Right hindlimb (tissue), 1 donor: ENCODE data around the gene CCDC70.
"Not testable (repeated sequence)": the region's sequence is repeated elsewhere in the genome, so short reads cannot be mapped to it uniquely, and the experiment has no call there.

Experiments
- DNase-seq: peaks from one replicate; pipeline ENCODE4 v3.0.0-alpha.2; 2018

The CCDC70 gene

GRCh38 chr13:51865838-51866237 is 4.1 kb downstream of the CCDC70 start:
- no peak for DNase-seq

- no peak for DNase-seq
Measured at GRCh38 chr13:51867062-51867461, 5.3 kb downstream of the CCDC70 start.

- no peak for DNase-seq
Measured at GRCh38 chr13:51869916-51870315, 8.1 kb downstream of the CCDC70 start.

GRCh38 chr13:51870616-51871015 is 8.8 kb downstream of the CCDC70 start:
- DNase-seq: no peak

GRCh38 chr13:51873117-51873798 is 11.5 kb downstream of the CCDC70 start:
- no peak for DNase-seq

- DNase-seq: no peak
Measured at GRCh38 chr13:51873837-51874236, 12.1 kb downstream of the CCDC70 start.

- no peak for DNase-seq
Measured at GRCh38 chr13:51874651-51875050, 12.9 kb downstream of the CCDC70 start.

GRCh38 chr13:51879133-51879532 is 17.4 kb downstream of the CCDC70 start:
- no peak for DNase-seq

- DNase-seq: no peak
Measured at GRCh38 chr13:51881296-51881695, 19.5 kb downstream of the CCDC70 start.

GRCh38 chr13:51882570-51883225 is 20.9 kb downstream of the CCDC70 start:
- DNase-seq: no peak

GRCh38 chr13:51883226-51883600 is 21.4 kb downstream of the CCDC70 start:
- DNase-seq: no peak

GRCh38 chr13:51885651-51886050 is 23.9 kb downstream of the CCDC70 start:
- DNase-seq: no peak

GRCh38 chr13:51887468-51887867 is 25.7 kb downstream of the CCDC70 start:
- DNase-seq: peak; percentile 43

- DNase-seq: no peak
Measured at GRCh38 chr13:51892657-51893056, 30.9 kb downstream of the CCDC70 start.

GRCh38 chr13:51894239-51894638 is 32.5 kb downstream of the CCDC70 start:
- DNase-seq: no peak

- peak; percentile 45 for DNase-seq
Measured at GRCh38 chr13:51895906-51896888, 34.4 kb downstream of the CCDC70 start.

- no peak for DNase-seq
Measured at GRCh38 chr13:51900471-51900870, 38.7 kb downstream of the CCDC70 start.

- DNase-seq: no peak
Measured at GRCh38 chr13:51902776-51903175, 41.0 kb downstream of the CCDC70 start.

- no peak for DNase-seq
Measured at GRCh38 chr13:51905787-51906186, 44.0 kb downstream of the CCDC70 start.

GRCh38 chr13:51906581-51906980 is 44.8 kb downstream of the CCDC70 start:
- DNase-seq: no peak

- no peak for DNase-seq
Measured at GRCh38 chr13:51907040-51907732, 45.4 kb downstream of the CCDC70 start.

- DNase-seq: not testable (repeated sequence)
Measured at GRCh38 chr13:51909265-51909664, 47.5 kb downstream of the CCDC70 start.

- DNase-seq: no peak
Measured at GRCh38 chr13:51910508-51910907, 48.7 kb downstream of the CCDC70 start.
